Breast epithelium (tissue), 4 donors: ENCODE results near the gene CD164L2. TPM values are rescaled to one million over a fixed set of nuclear protein-coding genes. Genes with fewer than 3 reads are reported as not detected.

Source experiments
- DNase-seq, 2 donors: peaks; one replicate each; pipeline ENCODE4 v3.0.0-alpha.2; 2019; ENCODE audit warnings: low spot score in 2 of 2
- H3K27ac ChIP-seq, 2 donors: fragments of 200-600 bp; sonication (generic) in 1 of 2; one replicate each; pipeline ENCODE4 v1.5.1; 2016 to 2019; ENCODE audit warnings: mild to moderate bottlenecking in 1 of 2
- H3K27me3 ChIP-seq, 2 donors: fragments of 200-600 bp; sonication (generic) in 1 of 2; one replicate each; pipeline versions ENCODE4 v1.5.1 to v1.6.0; 2017 to 2019; ENCODE audit warnings: control low read depth in 1 of 2, mild to moderate bottlenecking in 1 of 2
- H3K36me3 ChIP-seq: fragments of 200-600 bp; one replicate; pipeline ENCODE4 v1.5.1; 2019
- H3K4me1 ChIP-seq, 2 donors: fragments of 200-600 bp; sonication (generic); one replicate each; pipeline ENCODE4 v1.5.1; 2016 to 2019; ENCODE audit warnings: control low read depth in 1 of 2
- H3K4me3 ChIP-seq, 3 donors: fragments of 200-600 bp; sonication (generic); 1 replicate in 2 of 3; 2 replicates in 1 of 3; pipeline ENCODE4 v1.5.1; 2016 to 2019; ENCODE audit warnings: mild to moderate bottlenecking in 3 of 3, moderate library complexity in 2 of 3
- H3K9me3 ChIP-seq, 2 donors: fragments of 200-600 bp; sonication (generic) in 1 of 2; one replicate each; pipeline ENCODE4 v1.5.1; 2016 to 2019; ENCODE audit warnings: control low read depth in 1 of 2
- CTCF ChIP-seq, 3 donors: fragments of 450-650 bp; IDR thresholded peaks; one replicate each; pipeline ENCODE4 v1.5.1; 2016 to 2017; ENCODE audit warnings: antibody characterized with exemption in 3 of 3, mild to moderate bottlenecking in 3 of 3, moderate library complexity in 3 of 3
- POLR2A ChIP-seq: fragments of 450-650 bp; IDR thresholded peaks from one replicate; pipeline ENCODE4 v1.6.1; 2016; ENCODE audit warnings: antibody characterized with exemption, mild to moderate bottlenecking, moderate library complexity
- POLR2AphosphoS5 ChIP-seq, 3 donors: sonication (generic); formaldehyde crosslinking; IDR thresholded peaks; one replicate each; pipeline ENCODE4 v1.6.1; 2017; ENCODE audit warnings: antibody characterized with exemption in 3 of 3
- intact Hi-C: fragments of 100-400 bp; cut with DNase I; formaldehyde crosslinking; loops from one replicate; pipeline ENCODE4 v1.15.1; 2023; ENCODE audit warnings: low total_unique reads
- total RNA-seq, 3 donors: library from RNA; depleted of rRNA; stranded (reverse); fragments of >200 nt; gene quantifications; one replicate each; pipeline ENCODE4 v1.1.0, GENCODE V29; 2016

The CD164L2 gene
- total RNA-seq, 3 donors from 2014 or later = 0.66 to 5.3 TPM; not detected in 1

GRCh38 chr1:27418326-27419185, 35.4 kb upstream of the CD164L2 start:
- no peaks in the 10 kb centered on the region for H3K36me3 ChIP-seq
- H3K4me1 ChIP-seq = peaks cover 0 to 23% of the 10 kb centered on the region in 2 donors
- no peaks in the 10 kb centered on the region for H3K9me3 ChIP-seq
- DNase-seq = peak in 1 of 2 donors; percentile 67
- no peak overlapping the region for H3K4me3 ChIP-seq
- intact Hi-C loops = no loop called here
- peak overlapping the region; percentile 60 to 81 for H3K27ac ChIP-seq
- TF ChIP-seq POLR2A (no peak), POLR2AphosphoS5 (IDR thresholded peaks at IDR 0.05) (peak; percentile 24 to 52 (median 49)), CTCF (IDR thresholded peaks at IDR 0.05) (no peak)
- H3K27me3 ChIP-seq = no peaks in the 10 kb centered on the region

- Histone ChIP-seq H3K27ac (peak overlapping the region; percentile 60 to 81), H3K36me3 (no peaks in the 10 kb centered on the region), H3K4me3 (no peak overlapping the region), H3K9me3 (no peaks in the 10 kb centered on the region), H3K4me1 (peaks cover 0 to 23% of the 10 kb centered on the region in 2 donors), H3K27me3 (no peaks in the 10 kb centered on the region)
- no peak for DNase-seq
- intact Hi-C loops = no loop called here
- TF ChIP-seq CTCF (IDR thresholded peaks at IDR 0.05) = no peak
- TF ChIP-seq POLR2A = no peak
- TF ChIP-seq POLR2AphosphoS5 (IDR thresholded peaks at IDR 0.05) = no peak
These were observed 34.6 kb upstream of the CD164L2 start for GRCh38 chr1:27417713-27418112.

- Histone ChIP-seq H3K4me1 (peaks cover 0 to 23% of the 10 kb centered on the region in 2 donors), H3K27me3 (no peaks in the 10 kb centered on the region), H3K9me3 (no peaks in the 10 kb centered on the region), H3K27ac (peak overlapping the region; percentile 41 to 44), H3K4me3 (no peak overlapping the region), H3K36me3 (no peaks in the 10 kb centered on the region)
- peak; percentile 29 to 66 (median 41) for TF ChIP-seq CTCF (IDR thresholded peaks at IDR 0.05)
- TF ChIP-seq POLR2A = no peak
- no peak for TF ChIP-seq POLR2AphosphoS5 (IDR thresholded peaks at IDR 0.05)
- no peak for DNase-seq
- intact Hi-C loops = no loop called here
These were observed 33.4 kb upstream of the CD164L2 start for GRCh38 chr1:27416387-27417111.

GRCh38 chr1:27414091-27414490, 31.0 kb upstream of the CD164L2 start:
- Histone ChIP-seq H3K27me3 (no peaks in the 10 kb centered on the region), H3K36me3 (no peaks in the 10 kb centered on the region)

More at GRCh38 chr1:27414091-27414490, 31.0 kb upstream of the CD164L2 start:
- intact Hi-C loops = no loop called here
- no peak for TF ChIP-seq POLR2A
- no peak for TF ChIP-seq POLR2AphosphoS5 (IDR thresholded peaks at IDR 0.05)
- no peak for TF ChIP-seq CTCF (IDR thresholded peaks at IDR 0.05)
- Histone ChIP-seq H3K9me3 (no peaks in the 10 kb centered on the region), H3K4me3 (no peak overlapping the region), H3K27ac (peak overlapping the region; percentile 15 to 27), H3K4me1 (peaks cover 0 to 21% of the 10 kb centered on the region in 2 donors)
- no peak for DNase-seq
